Neuronal stem cell (in vitro differentiated cells): Measurements from ENCODE around the gene SLC12A2.

Experiments
- DNase-seq: peaks from one replicate; pipeline ENCODE4 v3.0.0-alpha.2; 2013; ENCODE audit warnings: low spot score
- H2AFZ ChIP-seq: one replicate; pipeline ENCODE4 v1.6.1; 2013; ENCODE audit warnings: mild to moderate bottlenecking, low read length, inconsistent platforms
- H2AK5ac ChIP-seq: 2 replicates; pipeline ENCODE4 v1.6.1; 2013; ENCODE audit warnings: low read depth, mild to moderate bottlenecking, inconsistent platforms, low read length, moderate library complexity, mixed read lengths
- H2BK120ac ChIP-seq: 2 replicates; pipeline ENCODE4 v1.6.1; 2013; ENCODE audit warnings: low read depth, mild to moderate bottlenecking, inconsistent platforms, low read length, moderate library complexity, mixed read lengths
- H2BK12ac ChIP-seq: one replicate; pipeline ENCODE4 v1.6.1; 2013; ENCODE audit warnings: low read length, inconsistent platforms
- H2BK15ac ChIP-seq: 2 replicates; pipeline ENCODE4 v1.6.1; 2013; ENCODE audit warnings: mild to moderate bottlenecking, low read length, inconsistent platforms, mixed read lengths
- H2BK5ac ChIP-seq: one replicate; pipeline ENCODE4 v1.6.1; 2013; ENCODE audit warnings: inconsistent platforms, mild to moderate bottlenecking, low read length, moderate library complexity
- H3K14ac ChIP-seq: one replicate; pipeline ENCODE4 v1.6.1; 2013; ENCODE audit warnings: low read length, inconsistent platforms
- H3K18ac ChIP-seq: 2 replicates; pipeline ENCODE4 v1.6.1; 2013; ENCODE audit warnings: low read length, inconsistent platforms
- H3K23ac ChIP-seq: 2 replicates; pipeline ENCODE4 v1.6.1; 2013; ENCODE audit warnings: low read depth, mild to moderate bottlenecking, mixed read lengths, low read length, inconsistent platforms; ENCODE audit not compliant: poor library complexity
- H3K27ac ChIP-seq: replicated peaks from 3 replicates; pipeline ENCODE4 v1.5.1; 2013; ENCODE audit warnings: low read length, inconsistent platforms
- H3K27me3 ChIP-seq, 3 experiments: 2 replicates each; pipeline ENCODE4 v1.6.1; 2013; ENCODE audit warnings: low read length in 3 of 3, mild to moderate bottlenecking in 2 of 3, inconsistent platforms in 1 of 3, low read depth in 1 of 3, mixed read lengths in 1 of 3, moderate library complexity in 1 of 3; ENCODE audit not compliant: control insufficient read depth in 3 of 3, insufficient read depth in 3 of 3
- H3K36me3 ChIP-seq, 2 donors: replicated peaks in 1 of 2; 2 replicates each; pipeline ENCODE4 v1.6.1; 2013; ENCODE audit warnings: low read length in 2 of 2; ENCODE audit not compliant: control insufficient read depth in 2 of 2, insufficient read depth in 2 of 2
- H3K4ac ChIP-seq: 2 replicates; pipeline ENCODE4 v1.6.1; 2013; ENCODE audit warnings: inconsistent platforms, mild to moderate bottlenecking, low read length, moderate library complexity
- H3K4me1 ChIP-seq, 2 donors: 1 replicate in 1 of 2; 2 replicates in 1 of 2; pipeline ENCODE4 v1.6.1; 2013; ENCODE audit warnings: low read length in 2 of 2, low read depth in 1 of 2; ENCODE audit not compliant: control insufficient read depth in 2 of 2, insufficient read depth in 1 of 2
- H3K4me2 ChIP-seq: one replicate; pipeline ENCODE4 v1.6.1; 2013; ENCODE audit warnings: mild to moderate bottlenecking, low read length, inconsistent platforms; ENCODE audit not compliant: insufficient read depth, poor library complexity, severe bottlenecking
- H3K4me3 ChIP-seq, 2 donors: 2 replicates each; pipeline ENCODE4 v1.5.1; 2013; ENCODE audit warnings: low read length in 2 of 2, mild to moderate bottlenecking in 2 of 2, inconsistent platforms in 1 of 2, moderate library complexity in 1 of 2
- H3K79me1 ChIP-seq: one replicate; pipeline ENCODE4 v1.6.1; 2013; ENCODE audit warnings: low read depth, mild to moderate bottlenecking, inconsistent platforms, low read length, moderate library complexity
- H3K9ac ChIP-seq: one replicate; pipeline ENCODE4 v1.6.1; 2013; ENCODE audit warnings: mild to moderate bottlenecking, low read depth, low read length, inconsistent platforms; ENCODE audit not compliant: poor library complexity
- H3K9me3 ChIP-seq, 2 donors: replicated peaks in 1 of 2; 2 replicates each; pipeline versions ENCODE3 to v1.6.1; 2013; ENCODE audit warnings: low read length in 2 of 2, mild to moderate bottlenecking in 2 of 2, inconsistent platforms in 1 of 2, low read depth in 1 of 2, mixed read lengths in 1 of 2, moderate library complexity in 1 of 2; ENCODE audit not compliant: control insufficient read depth in 2 of 2, insufficient read depth in 1 of 2
- H4K8ac ChIP-seq: one replicate; pipeline ENCODE4 v1.6.1; 2013; ENCODE audit warnings: low read depth, mild to moderate bottlenecking, inconsistent platforms, low read length, moderate library complexity
- H4K91ac ChIP-seq: one replicate; pipeline ENCODE4 v1.6.1; 2013; ENCODE audit warnings: low read length, low read depth, mild to moderate bottlenecking, inconsistent platforms; ENCODE audit not compliant: poor library complexity
- WGBS, 2 donors: extraction: QIAGEN DNeasy Blood & Tissue Kit; methylation state at CpG; one replicate each; pipeline ENCODE4 v1.1.7; 2013; ENCODE audit warnings: missing lambda C conversion rate in 2 of 2, mixed read lengths in 1 of 2; ENCODE audit not compliant: insufficient read length in 2 of 2, insufficient replicate concordance in 1 of 2; ENCODE audit errors: extremely low coverage in 2 of 2; 5-methylcytosine and 5-hydroxymethylcytosine counted together

SLC12A2 gene

GRCh38 chr5:128237546-128237945 lies 154.0 kb downstream of the SLC12A2 start:
- Histone ChIP-seq H2BK5ac (no peak overlapping the region), H3K4ac (no peak overlapping the region), H4K91ac (no peak overlapping the region), H3K9ac (no peak overlapping the region), H3K23ac (no peak overlapping the region), H2BK12ac (no peak overlapping the region), H3K4me2 (no peak overlapping the region), H2BK120ac (no peak overlapping the region), H2BK15ac (no peak overlapping the region), H3K36me3 (no peaks in the 10 kb centered on the region), H3K27ac (no peak overlapping the region), H4K8ac (no peak overlapping the region), H2AFZ (no peak overlapping the region), H3K4me3 (no peak overlapping the region), H3K79me1 (no peaks in the 10 kb centered on the region), H3K14ac (no peak overlapping the region), H3K9me3 (no peaks in the 10 kb centered on the region), H3K4me1 (no peaks in the 10 kb centered on the region), H3K18ac (no peak overlapping the region), H3K27me3 (no peaks in the 10 kb centered on the region), H2AK5ac (no peak overlapping the region)
- no CpG with 5 or more reads among the region's 8 CpGs for WGBS, 2 donors
- DNase-seq, result no peak
